Left forelimb (tissue), 1 donor: Measurements from ENCODE around the gene NEB.

Experiments used
- DNase-seq: peaks from one replicate; pipeline ENCODE4 v3.0.0-alpha.2; 2018; ENCODE audit warnings: low spot score

The NEB gene

GRCh38 chr2:151695778-151696177 is 38.5 kb downstream of the NEB start:
- no peak for DNase-seq

GRCh38 chr2:151691631-151692030 is 42.6 kb downstream of the NEB start:
- DNase-seq: no peak

- DNase-seq: no peak
Observed at GRCh38 chr2:151688719-151689118, 45.6 kb downstream of the NEB start.

- DNase-seq: no peak
Observed at GRCh38 chr2:151682459-151683003, 51.7 kb downstream of the NEB start.

GRCh38 chr2:151681051-151681450 is 53.2 kb downstream of the NEB start:
- no peak for DNase-seq

- no peak for DNase-seq
Observed at GRCh38 chr2:151679994-151680393, 54.3 kb downstream of the NEB start.

- DNase-seq: no peak
Observed at GRCh38 chr2:151678849-151679248, 55.4 kb downstream of the NEB start.

GRCh38 chr2:151673016-151673415 is 61.3 kb downstream of the NEB start:
- no peak for DNase-seq

- no peak for DNase-seq
Observed at GRCh38 chr2:151672277-151672676, 62.0 kb downstream of the NEB start.

- no peak for DNase-seq
Observed at GRCh38 chr2:151670846-151671597, 63.3 kb downstream of the NEB start.

- no peak for DNase-seq
Observed at GRCh38 chr2:151670346-151670745, 63.9 kb downstream of the NEB start.

GRCh38 chr2:151669585-151670081 is 64.6 kb downstream of the NEB start:
- no peak for DNase-seq

- no peak for DNase-seq
Observed at GRCh38 chr2:151668737-151669136, 65.5 kb downstream of the NEB start.

GRCh38 chr2:151665959-151666358 is 68.3 kb downstream of the NEB start:
- DNase-seq: no peak

GRCh38 chr2:151664520-151664919 is 69.8 kb downstream of the NEB start:
- DNase-seq: no peak

- DNase-seq: no peak
Observed at GRCh38 chr2:151661625-151662024, 72.7 kb downstream of the NEB start.

GRCh38 chr2:151658081-151658480 is 76.2 kb downstream of the NEB start:
- DNase-seq: no peak

- DNase-seq: no peak
Observed at GRCh38 chr2:151657667-151658076, 76.6 kb downstream of the NEB start.

GRCh38 chr2:151655663-151656398 is 78.4 kb downstream of the NEB start:
- DNase-seq: no peak

GRCh38 chr2:151654891-151655290 is 79.4 kb downstream of the NEB start:
- DNase-seq: no peak

- DNase-seq: no peak
Observed at GRCh38 chr2:151654085-151654484, 80.2 kb downstream of the NEB start.

- no peak for DNase-seq
Observed at GRCh38 chr2:151651274-151651673, 83.0 kb downstream of the NEB start.

- no peak for DNase-seq
Observed at GRCh38 chr2:151650456-151650855, 83.8 kb downstream of the NEB start.
